ENCODE data around the gene TAF9.
A peak's percentile ranks its signal among the peaks of the same experiment; 100 is the strongest.

TAF9 gene

DNA sequence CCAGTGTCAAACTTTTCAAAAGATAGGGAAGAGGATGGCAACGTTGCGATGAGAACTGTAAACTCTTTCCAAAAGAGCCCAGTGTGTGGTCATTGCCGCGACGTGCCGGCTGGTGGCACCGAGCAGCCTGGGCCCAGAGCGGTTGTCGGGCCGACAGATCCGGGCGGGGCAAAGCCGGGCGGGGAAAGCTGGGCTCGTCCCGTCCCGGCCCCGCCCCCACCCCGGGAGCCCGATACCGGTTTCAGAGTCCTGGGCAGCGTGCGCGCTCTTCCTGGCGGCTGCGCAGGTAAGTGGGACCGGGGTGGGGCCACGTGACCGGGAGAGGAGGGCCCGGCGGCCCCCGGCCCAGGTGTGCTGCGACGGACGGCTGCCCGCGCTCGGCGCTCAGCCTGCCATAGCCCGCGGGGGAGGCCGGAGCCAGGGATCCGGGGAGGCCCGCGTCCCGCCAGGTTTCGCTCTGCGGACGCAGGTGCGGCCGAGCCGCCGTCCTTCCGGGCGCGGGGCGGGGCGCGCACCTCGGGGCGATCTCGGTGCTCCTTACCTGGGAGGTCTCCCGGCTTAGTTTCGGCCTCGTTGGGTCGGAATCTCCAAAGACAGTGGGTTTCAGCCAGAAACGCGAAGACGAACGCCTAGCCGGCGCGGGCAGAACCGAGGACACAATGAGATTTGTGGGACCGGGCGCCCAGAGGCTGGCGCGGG is 45.7 kb upstream of the TAF9 start, which contains the start of gene MARVELD2 (continued):
- TF ChIP-seq, protein P1, sequence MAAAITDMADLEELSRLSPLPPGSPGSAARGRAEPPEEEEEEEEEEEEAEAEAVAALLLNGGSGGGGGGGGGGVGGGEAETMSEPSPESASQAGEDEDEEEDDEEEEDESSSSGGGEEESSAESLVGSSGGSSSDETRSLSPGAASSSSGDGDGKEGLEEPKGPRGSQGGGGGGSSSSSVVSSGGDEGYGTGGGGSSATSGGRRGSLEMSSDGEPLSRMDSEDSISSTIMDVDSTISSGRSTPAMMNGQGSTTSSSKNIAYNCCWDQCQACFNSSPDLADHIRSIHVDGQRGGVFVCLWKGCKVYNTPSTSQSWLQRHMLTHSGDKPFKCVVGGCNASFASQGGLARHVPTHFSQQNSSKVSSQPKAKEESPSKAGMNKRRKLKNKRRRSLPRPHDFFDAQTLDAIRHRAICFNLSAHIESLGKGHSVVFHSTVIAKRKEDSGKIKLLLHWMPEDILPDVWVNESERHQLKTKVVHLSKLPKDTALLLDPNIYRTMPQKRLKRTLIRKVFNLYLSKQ (tag by site-specific recombination; IDR thresholded peaks at IDR 0.05; ENCODE audit: borderline replicate concordance), result no peak
- TF ChIP-seq YY1 (tag by site-specific recombination; IDR thresholded peaks at IDR 0.05), result no peak
- TF ChIP-seq, protein P2, sequence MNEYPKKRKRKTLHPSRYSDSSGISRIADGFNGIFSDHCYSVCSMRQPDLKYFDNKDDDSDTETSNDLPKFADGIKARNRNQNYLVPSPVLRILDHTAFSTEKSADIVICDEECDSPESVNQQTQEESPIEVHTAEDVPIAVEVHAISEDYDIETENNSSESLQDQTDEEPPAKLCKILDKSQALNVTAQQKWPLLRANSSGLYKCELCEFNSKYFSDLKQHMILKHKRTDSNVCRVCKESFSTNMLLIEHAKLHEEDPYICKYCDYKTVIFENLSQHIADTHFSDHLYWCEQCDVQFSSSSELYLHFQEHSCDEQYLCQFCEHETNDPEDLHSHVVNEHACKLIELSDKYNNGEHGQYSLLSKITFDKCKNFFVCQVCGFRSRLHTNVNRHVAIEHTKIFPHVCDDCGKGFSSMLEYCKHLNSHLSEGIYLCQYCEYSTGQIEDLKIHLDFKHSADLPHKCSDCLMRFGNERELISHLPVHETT (tag by site-specific recombination; IDR thresholded peaks at IDR 0.05), result no peak
- TF ChIP-seq ZNF132 (tag by site-specific recombination; IDR thresholded peaks at IDR 0.05; ENCODE audit: borderline replicate concordance), result no peak
- TF ChIP-seq, protein P3, sequence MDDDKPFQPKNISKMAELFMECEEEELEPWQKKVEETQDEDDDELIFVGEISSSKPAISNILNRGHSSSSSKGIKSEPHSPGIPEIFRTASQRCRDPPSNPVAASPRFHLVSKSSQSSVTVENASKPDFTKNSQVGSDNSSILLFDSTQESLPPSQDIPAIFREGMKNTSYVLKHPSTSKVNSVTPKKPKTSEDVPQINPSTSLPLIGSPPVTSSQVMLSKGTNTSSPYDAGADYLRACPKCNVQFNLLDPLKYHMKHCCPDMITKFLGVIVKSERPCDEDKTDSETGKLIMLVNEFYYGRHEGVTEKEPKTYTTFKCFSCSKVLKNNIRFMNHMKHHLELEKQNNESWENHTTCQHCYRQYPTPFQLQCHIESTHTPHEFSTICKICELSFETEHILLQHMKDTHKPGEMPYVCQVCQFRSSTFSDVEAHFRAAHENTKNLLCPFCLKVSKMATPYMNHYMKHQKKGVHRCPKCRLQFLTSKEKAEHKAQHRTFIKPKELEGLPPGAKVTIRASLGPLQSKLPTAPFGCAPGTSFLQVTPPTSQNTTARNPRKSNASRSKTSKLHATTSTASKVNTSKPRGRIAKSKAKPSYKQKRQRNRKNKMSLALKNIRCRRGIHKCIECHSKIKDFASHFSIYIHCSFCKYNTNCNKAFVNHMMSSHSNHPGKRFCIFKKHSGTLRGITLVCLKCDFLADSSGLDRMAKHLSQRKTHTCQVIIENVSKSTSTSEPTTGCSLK (tag by site-specific recombination; IDR thresholded peaks at IDR 0.05), result no peak
- TF ChIP-seq ZBTB8A (tag by site-specific recombination; IDR thresholded peaks at IDR 0.05), result peak; percentile 91
- no peak for TF ChIP-seq ZNF140 (tag by site-specific recombination; IDR thresholded peaks at IDR 0.05)
- no peak for TF ChIP-seq ZNF155 (tag by site-specific recombination; IDR thresholded peaks at IDR 0.05)
- no peak for TF ChIP-seq ZBTB7A (tag by site-specific recombination; IDR thresholded peaks at IDR 0.05; ENCODE audit: low read depth)
- no peak for TF ChIP-seq ZNF664 (tag by site-specific recombination; IDR thresholded peaks at IDR 0.05)
- no peak for TF ChIP-seq ZNF621 (tag by site-specific recombination; IDR thresholded peaks at IDR 0.05)
- no peak for TF ChIP-seq RBAK (tag by site-specific recombination; IDR thresholded peaks at IDR 0.05)
- TF ChIP-seq, protein P4, sequence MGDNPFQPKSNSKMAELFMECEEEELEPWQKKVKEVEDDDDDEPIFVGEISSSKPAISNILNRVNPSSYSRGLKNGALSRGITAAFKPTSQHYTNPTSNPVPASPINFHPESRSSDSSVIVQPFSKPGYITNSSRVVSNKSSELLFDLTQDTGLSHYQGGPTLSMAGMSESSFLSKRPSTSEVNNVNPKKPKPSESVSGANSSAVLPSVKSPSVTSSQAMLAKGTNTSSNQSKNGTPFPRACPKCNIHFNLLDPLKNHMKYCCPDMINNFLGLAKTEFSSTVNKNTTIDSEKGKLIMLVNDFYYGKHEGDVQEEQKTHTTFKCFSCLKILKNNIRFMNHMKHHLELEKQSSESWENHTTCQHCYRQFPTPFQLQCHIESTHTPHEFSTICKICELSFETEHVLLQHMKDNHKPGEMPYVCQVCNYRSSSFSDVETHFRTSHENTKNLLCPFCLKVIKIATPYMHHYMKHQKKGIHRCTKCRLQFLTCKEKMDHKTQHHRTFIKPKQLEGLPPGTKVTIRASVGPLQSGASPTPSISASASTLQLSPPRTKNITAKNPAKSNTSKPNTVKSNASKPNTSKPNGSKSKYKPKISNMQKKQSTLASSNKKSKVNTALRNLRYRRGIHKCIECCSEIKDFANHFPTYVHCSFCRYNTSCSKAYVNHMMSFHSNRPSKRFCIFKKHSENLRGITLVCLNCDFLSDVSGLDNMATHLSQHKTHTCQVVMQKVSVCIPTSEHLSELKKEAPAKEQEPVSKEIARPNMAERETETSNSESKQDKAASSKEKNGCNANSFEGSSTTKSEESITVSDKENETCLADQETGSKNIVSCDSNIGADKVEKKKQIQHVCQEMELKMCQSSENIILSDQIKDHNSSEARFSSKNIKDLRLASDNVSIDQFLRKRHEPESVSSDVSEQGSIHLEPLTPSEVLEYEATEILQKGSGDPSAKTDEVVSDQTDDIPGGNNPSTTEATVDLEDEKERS (tag by site-specific recombination; IDR thresholded peaks at IDR 0.05), result no peak
- TF ChIP-seq, protein P5, sequence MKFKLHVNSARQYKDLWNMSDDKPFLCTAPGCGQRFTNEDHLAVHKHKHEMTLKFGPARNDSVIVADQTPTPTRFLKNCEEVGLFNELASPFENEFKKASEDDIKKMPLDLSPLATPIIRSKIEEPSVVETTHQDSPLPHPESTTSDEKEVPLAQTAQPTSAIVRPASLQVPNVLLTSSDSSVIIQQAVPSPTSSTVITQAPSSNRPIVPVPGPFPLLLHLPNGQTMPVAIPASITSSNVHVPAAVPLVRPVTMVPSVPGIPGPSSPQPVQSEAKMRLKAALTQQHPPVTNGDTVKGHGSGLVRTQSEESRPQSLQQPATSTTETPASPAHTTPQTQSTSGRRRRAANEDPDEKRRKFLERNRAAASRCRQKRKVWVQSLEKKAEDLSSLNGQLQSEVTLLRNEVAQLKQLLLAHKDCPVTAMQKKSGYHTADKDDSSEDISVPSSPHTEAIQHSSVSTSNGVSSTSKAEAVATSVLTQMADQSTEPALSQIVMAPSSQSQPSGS (tag by site-specific recombination; IDR thresholded peaks at IDR 0.05; ENCODE audit: low read depth), result no peak
- TF ChIP-seq, protein P6, sequence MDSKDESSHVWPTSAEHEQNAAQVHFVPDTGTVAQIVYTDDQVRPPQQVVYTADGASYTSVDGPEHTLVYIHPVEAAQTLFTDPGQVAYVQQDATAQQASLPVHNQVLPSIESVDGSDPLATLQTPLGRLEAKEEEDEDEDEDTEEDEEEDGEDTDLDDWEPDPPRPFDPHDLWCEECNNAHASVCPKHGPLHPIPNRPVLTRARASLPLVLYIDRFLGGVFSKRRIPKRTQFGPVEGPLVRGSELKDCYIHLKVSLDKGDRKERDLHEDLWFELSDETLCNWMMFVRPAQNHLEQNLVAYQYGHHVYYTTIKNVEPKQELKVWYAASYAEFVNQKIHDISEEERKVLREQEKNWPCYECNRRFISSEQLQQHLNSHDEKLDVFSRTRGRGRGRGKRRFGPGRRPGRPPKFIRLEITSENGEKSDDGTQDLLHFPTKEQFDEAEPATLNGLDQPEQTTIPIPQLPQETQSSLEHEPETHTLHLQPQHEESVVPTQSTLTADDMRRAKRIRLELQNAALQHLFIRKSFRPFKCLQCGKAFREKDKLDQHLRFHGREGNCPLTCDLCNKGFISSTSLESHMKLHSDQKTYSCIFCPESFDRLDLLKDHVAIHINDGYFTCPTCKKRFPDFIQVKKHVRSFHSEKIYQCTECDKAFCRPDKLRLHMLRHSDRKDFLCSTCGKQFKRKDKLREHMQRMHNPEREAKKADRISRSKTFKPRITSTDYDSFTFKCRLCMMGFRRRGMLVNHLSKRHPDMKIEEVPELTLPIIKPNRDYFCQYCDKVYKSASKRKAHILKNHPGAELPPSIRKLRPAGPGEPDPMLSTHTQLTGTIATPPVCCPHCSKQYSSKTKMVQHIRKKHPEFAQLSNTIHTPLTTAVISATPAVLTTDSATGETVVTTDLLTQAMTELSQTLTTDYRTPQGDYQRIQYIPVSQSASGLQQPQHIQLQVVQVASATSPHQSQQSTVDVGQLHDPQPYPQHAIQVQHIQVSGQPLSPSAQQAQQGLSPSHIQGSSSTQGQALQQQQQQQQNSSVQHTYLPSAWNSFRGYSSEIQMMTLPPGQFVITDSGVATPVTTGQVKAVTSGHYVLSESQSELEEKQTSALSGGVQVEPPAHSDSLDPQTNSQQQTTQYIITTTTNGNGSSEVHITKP (tag by site-specific recombination; IDR thresholded peaks at IDR 0.05), result peak; percentile 40; the same call in 1 of the 2 replicates
- no peak for TF ChIP-seq ZNF16 (tag by site-specific recombination; IDR thresholded peaks at IDR 0.05; ENCODE audit: low read depth)
- TF ChIP-seq YY2 (tag by site-specific recombination; IDR thresholded peaks at IDR 0.05), result no peak
- TF ChIP-seq ZNF2 (tag by site-specific recombination; IDR thresholded peaks at IDR 0.05), result no peak
- no peak for TF ChIP-seq ZNF776 (tag by site-specific recombination; IDR thresholded peaks at IDR 0.05; ENCODE audit: borderline replicate concordance)
- TF ChIP-seq ZSCAN30 (tag by site-specific recombination; IDR thresholded peaks at IDR 0.05), result peak; percentile 84; the same call in 1 of the 2 replicates
- TF ChIP-seq BCL11B (tag by site-specific recombination; IDR thresholded peaks at IDR 0.05; ENCODE audit: low read depth), result no peak
- no peak for TF ChIP-seq ZNF354C (tag by site-specific recombination; IDR thresholded peaks at IDR 0.05; ENCODE audit: borderline replicate concordance, low read depth)
- TF ChIP-seq EGR2 (tag by site-specific recombination; IDR thresholded peaks at IDR 0.05; ENCODE audit: low read depth), result no peak
- TF ChIP-seq HOXD13 (CRISPR knock-in tag; IDR thresholded peaks at IDR 0.05; ENCODE audit: borderline replicate concordance), result no peak
- TF ChIP-seq, protein P7, sequence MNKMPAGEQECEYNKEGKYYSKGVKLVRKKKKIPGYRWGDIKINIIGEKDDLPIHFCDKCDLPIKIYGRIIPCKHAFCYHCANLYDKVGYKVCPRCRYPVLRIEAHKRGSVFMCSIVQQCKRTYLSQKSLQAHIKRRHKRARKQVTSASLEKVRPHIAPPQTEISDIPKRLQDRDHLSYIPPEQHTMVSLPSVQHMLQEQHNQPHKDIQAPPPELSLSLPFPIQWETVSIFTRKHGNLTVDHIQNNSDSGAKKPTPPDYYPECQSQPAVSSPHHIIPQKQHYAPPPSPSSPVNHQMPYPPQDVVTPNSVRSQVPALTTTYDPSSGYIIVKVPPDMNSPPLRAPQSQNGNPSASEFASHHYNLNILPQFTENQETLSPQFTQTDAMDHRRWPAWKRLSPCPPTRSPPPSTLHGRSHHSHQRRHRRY (tag by site-specific recombination; IDR thresholded peaks at IDR 0.05), result no peak

Measured in HEK293 (cell line).